OCI-LY1 (cell line): ENCODE data around the gene PLCG2.
A peak's percentile ranks its signal among the peaks of the same experiment; 100 is the strongest.
"Not testable (repeated sequence)": the region's sequence is repeated elsewhere in the genome, so short reads cannot be mapped to it uniquely, and the experiment has no call there.

Source experiments
- H2AFZ ChIP-seq: fragments of 200-600 bp; sonication (generic), shearing (Covaris generic); 2 replicates; pipeline ENCODE4 v1.6.0; 2014; ENCODE audit warnings: antibody characterized with exemption, mild to moderate bottlenecking, low read length
- H3F3A ChIP-seq: fragments of 200-600 bp; sonication (generic), shearing (Covaris generic); 2 replicates; pipeline ENCODE4 v1.6.0; 2014; ENCODE audit warnings: mild to moderate bottlenecking, antibody characterized with exemption, low read length, moderate library complexity; ENCODE audit not compliant: insufficient read depth
- H3K27ac ChIP-seq: fragments of 200-600 bp; sonication (generic); 2 replicates; pipeline ENCODE4 v1.5.1; 2014; ENCODE audit warnings: low read length, mixed run types, mild to moderate bottlenecking, low read depth; ENCODE audit not compliant: poor library complexity, severe bottlenecking
- H3K27me3 ChIP-seq: fragments of 200-600 bp; sonication (generic); 2 replicates; pipeline ENCODE4 v1.6.0; 2014; ENCODE audit warnings: antibody characterized with exemption, mild to moderate bottlenecking, low read length, moderate library complexity; ENCODE audit not compliant: insufficient read depth
- H3K36me3 ChIP-seq: fragments of 200-600 bp; sonication (generic); 2 replicates; pipeline ENCODE4 v1.6.1; 2014; ENCODE audit warnings: mild to moderate bottlenecking, antibody characterized with exemption, low read length, moderate library complexity, mixed read lengths; ENCODE audit not compliant: insufficient read depth
- H3K4me1 ChIP-seq: fragments of 200-600 bp; sonication (generic); 2 replicates; pipeline ENCODE4 v1.5.1; 2014; ENCODE audit warnings: mild to moderate bottlenecking, low read length, moderate library complexity; ENCODE audit not compliant: insufficient read depth, severe bottlenecking
- H3K4me2 ChIP-seq: fragments of 200-600 bp; sonication (generic), shearing (Covaris generic); 2 replicates; pipeline ENCODE4 v1.6.1; 2014; ENCODE audit warnings: low read length
- H3K4me3 ChIP-seq: fragments of 200-600 bp; sonication (generic); 2 replicates; pipeline ENCODE4 v1.5.1; 2014; ENCODE audit warnings: low read length, low read depth, mild to moderate bottlenecking, mixed read lengths; ENCODE audit not compliant: poor library complexity, severe bottlenecking
- H3K79me2 ChIP-seq: fragments of 200-600 bp; shearing (Covaris generic); 2 replicates; pipeline ENCODE4 v1.6.1; 2016; ENCODE audit warnings: mixed run types, low read length, mixed read lengths; ENCODE audit not compliant: insufficient read depth
- H3K9ac ChIP-seq: fragments of 200-600 bp; sonication (generic), shearing (Covaris generic); 2 replicates; pipeline ENCODE4 v1.6.1; 2014; ENCODE audit warnings: mild to moderate bottlenecking, low read length, mixed read lengths
- H3K9me2 ChIP-seq: fragments of 200-600 bp; sonication (generic), shearing (Covaris generic); 2 replicates; pipeline ENCODE4 v1.6.1; 2014; ENCODE audit warnings: low read depth, mild to moderate bottlenecking, low read length, mixed read lengths
- H3K9me3 ChIP-seq: fragments of 200-600 bp; shearing (Covaris generic); 2 replicates; pipeline ENCODE4 v1.6.1; 2014; ENCODE audit warnings: low read length, mixed read lengths
- H4K20me1 ChIP-seq: fragments of 200-600 bp; sonication (generic), shearing (Covaris generic); 2 replicates; pipeline ENCODE4 v1.6.0; 2016; ENCODE audit warnings: mild to moderate bottlenecking, low read length; ENCODE audit not compliant: insufficient read depth
- CTCF ChIP-seq: fragments of 200-600 bp; sonication (generic), shearing (Covaris generic); IDR thresholded peaks from 2 replicates; pipeline ENCODE4 v1.5.1; 2017; ENCODE audit warnings: mild to moderate bottlenecking, antibody characterized with exemption, low read length, moderate library complexity, mixed read lengths
- EZH2 ChIP-seq: fragments of 200-600 bp; sonication (generic), shearing (Covaris generic); IDR thresholded peaks from 2 replicates; pipeline ENCODE4 v1.8.0; 2017; ENCODE audit warnings: borderline replicate concordance, mixed run types, mild to moderate bottlenecking, antibody characterized with exemption, low read length, moderate library complexity, mixed read lengths

The PLCG2 gene

DNA sequence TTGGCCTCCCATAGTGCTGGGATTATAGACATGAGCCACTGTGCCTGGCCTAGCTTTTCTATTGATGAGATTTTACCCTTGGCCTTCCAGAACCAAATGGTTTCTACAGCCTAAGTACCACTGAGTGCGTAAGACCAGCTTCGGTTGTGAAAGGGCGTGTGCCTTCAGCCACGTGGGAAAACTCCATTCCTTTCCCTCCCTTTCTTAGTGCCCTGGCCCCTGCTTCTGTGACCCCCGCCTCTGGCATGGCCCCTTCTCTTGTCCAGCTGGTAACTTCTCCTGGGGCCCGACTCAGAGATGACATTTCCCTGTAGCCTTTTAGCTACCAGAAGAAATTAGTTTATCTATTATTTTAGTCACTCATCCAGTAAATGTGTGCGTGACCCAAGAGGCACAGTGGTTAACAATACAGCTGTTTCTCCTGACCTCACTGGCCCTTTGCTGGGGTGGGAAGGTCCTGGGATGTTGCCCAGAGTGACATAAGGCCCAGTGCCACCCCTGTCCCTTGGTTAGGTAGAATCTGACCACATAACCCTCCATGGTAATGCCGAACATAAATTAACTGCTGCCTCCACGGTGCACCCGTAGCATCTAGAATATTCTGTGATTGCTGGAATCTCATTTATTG, 97.3 kb downstream of the PLCG2 start:
- TF ChIP-seq EZH2 (no peak), CTCF (no peak)
- Histone ChIP-seq H3K9me3 (no peaks in the 10 kb centered on the region), H3K36me3 (peaks cover 90% of the 10 kb centered on the region), H3K9ac (no peak overlapping the region), H3K4me2 (no peak overlapping the region), H3K9me2 (no peaks in the 10 kb centered on the region), H2AFZ (no peak overlapping the region), H3K4me1 (peaks cover 25% of the 10 kb centered on the region), H3K27ac (no peak overlapping the region), H3K79me2 (peaks cover 17% of the 10 kb centered on the region; the same call in 1 of the 2 replicates), H3K27me3 (no peaks in the 10 kb centered on the region), H3F3A (no peaks in the 10 kb centered on the region; the same call in 1 of the 2 replicates), H3K4me3 (no peak overlapping the region), H4K20me1 (no peaks in the 10 kb centered on the region)

DNA sequence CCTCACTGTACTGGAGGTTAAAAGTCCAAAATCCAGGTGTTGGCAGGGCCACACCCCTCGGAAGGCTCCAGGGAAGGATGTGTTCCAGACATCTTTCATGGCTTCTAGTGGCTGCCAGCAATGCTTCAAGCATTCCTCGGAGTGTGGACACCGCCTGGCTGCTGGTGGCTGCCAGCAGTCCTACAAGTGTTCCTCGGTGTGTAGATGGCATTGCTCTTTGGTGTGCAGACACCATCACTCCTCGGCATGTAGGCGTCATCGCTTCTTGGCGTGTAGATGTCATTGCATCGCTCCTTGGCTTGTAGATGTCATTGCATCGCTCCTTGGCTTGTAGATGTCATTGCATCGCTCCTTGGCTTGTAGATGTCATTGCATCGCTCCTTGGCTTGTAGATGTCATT, 98.4 kb downstream of the PLCG2 start:
- not testable (repeated sequence) for H2AFZ ChIP-seq, H3K27ac ChIP-seq, H3K9me3 ChIP-seq, H3F3A ChIP-seq, H3K4me3 ChIP-seq, H3K4me2 ChIP-seq, H3K9ac ChIP-seq, H3K27me3 ChIP-seq, H4K20me1 ChIP-seq, H3K9me2 ChIP-seq
- Histone ChIP-seq H3K36me3 (peaks cover 90% of the 10 kb centered on the region), H3K4me1 (peaks cover 19% of the 10 kb centered on the region), H3K79me2 (peaks cover 17% of the 10 kb centered on the region; the same call in 1 of the 2 replicates)

DNA sequence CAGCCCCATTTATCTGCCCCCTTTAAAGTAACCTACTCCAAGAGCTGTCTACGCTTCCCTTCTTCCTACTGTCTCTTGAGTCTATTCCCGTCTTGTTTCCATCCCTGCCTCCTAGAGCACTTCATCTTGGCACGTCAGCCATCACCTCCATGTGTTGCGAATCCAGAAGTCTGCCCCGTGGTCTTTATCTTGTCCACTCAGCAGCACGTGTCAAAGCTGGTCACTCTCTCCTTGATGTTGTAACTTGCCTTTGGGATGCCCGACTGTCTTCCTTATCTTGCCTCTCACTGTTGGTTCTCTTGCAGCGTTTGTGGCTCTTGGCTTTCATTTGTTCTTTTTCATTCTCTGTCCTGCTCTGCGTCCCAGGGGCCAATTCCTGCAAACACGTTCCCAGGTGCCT, 99.4 kb downstream of the PLCG2 start:
- Histone ChIP-seq H3F3A (no peaks in the 10 kb centered on the region; the same call in 1 of the 2 replicates), H3K4me1 (peaks cover 8% of the 10 kb centered on the region), H3K4me3 (no peak overlapping the region), H3K36me3 (peaks cover 91% of the 10 kb centered on the region), H2AFZ (no peak overlapping the region), H3K9me2 (no peaks in the 10 kb centered on the region), H3K4me2 (no peak overlapping the region), H3K27me3 (no peaks in the 10 kb centered on the region), H3K9me3 (no peaks in the 10 kb centered on the region), H4K20me1 (no peaks in the 10 kb centered on the region), H3K79me2 (peaks cover 13% of the 10 kb centered on the region; the same call in 1 of the 2 replicates), H3K9ac (no peak overlapping the region), H3K27ac (no peak overlapping the region)
- no peak for TF ChIP-seq CTCF

DNA sequence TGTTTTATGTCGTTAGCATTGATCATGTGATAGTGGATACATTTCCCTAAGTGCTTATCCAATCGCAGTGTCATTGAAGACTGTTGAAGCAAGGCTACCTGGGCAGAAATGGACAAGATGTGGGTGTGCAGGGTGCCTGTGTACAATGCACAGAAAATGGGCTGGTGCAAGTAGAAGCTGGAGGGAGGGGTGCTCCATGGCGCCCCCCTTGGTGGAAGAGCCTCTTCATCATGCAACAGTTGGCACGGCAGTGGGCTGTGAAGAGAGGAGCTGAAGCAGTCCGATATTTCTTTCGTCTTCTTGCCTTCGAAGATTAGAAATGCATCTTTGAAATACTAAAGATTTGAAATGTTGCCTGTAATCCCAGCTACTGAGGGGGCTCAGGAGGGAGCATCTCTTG, 100.5 kb downstream of the PLCG2 start:
- Histone ChIP-seq H3K36me3 (peaks cover 96% of the 10 kb centered on the region), H3K9ac (no peak overlapping the region), H3F3A (no peaks in the 10 kb centered on the region; the same call in 1 of the 2 replicates), H3K27ac (no peak overlapping the region), H3K27me3 (no peaks in the 10 kb centered on the region), H3K4me2 (no peak overlapping the region), H2AFZ (no peak overlapping the region), H3K4me3 (no peak overlapping the region), H3K9me2 (no peaks in the 10 kb centered on the region), H3K4me1 (no peaks in the 10 kb centered on the region), H4K20me1 (no peaks in the 10 kb centered on the region), H3K79me2 (peaks cover 7% of the 10 kb centered on the region; the same call in 1 of the 2 replicates), H3K9me3 (no peaks in the 10 kb centered on the region)
- TF ChIP-seq EZH2 (no peak), CTCF (peak; percentile 70)
